ENCODE results near the gene E2F3. TPM values are rescaled to one million over a fixed set of nuclear protein-coding genes. Genes with fewer than 3 reads are reported as not detected.

Gene E2F3
- total and polyA plus RNA-seq, 9 donors = 0.36 to 7.3 (median 2.7) TPM

DNA sequence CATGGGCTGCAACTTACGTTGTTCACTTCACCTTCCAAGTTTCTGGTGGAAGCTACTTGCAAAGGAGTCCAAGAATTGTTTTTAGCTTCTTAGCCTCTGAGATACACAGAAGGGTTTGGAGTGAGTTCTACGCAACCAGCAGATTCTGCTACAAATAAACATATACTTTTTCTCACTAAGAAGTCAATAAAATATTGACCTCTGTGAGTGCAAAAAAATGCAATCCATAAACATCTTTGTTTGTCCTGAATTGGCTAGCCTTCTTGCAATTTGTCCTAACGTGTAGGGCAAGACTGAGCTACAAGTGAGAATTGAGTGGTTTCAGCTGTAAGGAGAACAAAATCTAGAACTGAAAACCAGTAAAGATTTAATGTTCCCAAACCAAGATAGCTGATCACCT lies 26.2 kb upstream of the E2F3 start:
- no peaks in the 10 kb centered on the region for H3K9me3 ChIP-seq
- DNase-seq = no peak
- no peaks in the 10 kb centered on the region for H3K4me1 ChIP-seq (ENCODE audit: insufficient read depth)
- WGBS, 3 donors = 48 to 66% (median 55%) methylated on average over 3 of the region's 3 CpGs
- no peaks in the 10 kb centered on the region for H3K27me3 ChIP-seq
- intact Hi-C loops (cut with DNase I) = no loop called here
- TF ChIP-seq, protein P1, sequence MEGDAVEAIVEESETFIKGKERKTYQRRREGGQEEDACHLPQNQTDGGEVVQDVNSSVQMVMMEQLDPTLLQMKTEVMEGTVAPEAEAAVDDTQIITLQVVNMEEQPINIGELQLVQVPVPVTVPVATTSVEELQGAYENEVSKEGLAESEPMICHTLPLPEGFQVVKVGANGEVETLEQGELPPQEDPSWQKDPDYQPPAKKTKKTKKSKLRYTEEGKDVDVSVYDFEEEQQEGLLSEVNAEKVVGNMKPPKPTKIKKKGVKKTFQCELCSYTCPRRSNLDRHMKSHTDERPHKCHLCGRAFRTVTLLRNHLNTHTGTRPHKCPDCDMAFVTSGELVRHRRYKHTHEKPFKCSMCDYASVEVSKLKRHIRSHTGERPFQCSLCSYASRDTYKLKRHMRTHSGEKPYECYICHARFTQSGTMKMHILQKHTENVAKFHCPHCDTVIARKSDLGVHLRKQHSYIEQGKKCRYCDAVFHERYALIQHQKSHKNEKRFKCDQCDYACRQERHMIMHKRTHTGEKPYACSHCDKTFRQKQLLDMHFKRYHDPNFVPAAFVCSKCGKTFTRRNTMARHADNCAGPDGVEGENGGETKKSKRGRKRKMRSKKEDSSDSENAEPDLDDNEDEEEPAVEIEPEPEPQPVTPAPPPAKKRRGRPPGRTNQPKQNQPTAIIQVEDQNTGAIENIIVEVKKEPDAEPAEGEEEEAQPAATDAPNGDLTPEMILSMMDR (IDR thresholded peaks at IDR 0.05) = no peak
- no peak for TF ChIP-seq POLR2A (IDR thresholded peaks at IDR 0.05)
- TF ChIP-seq EP300 (IDR thresholded peaks at IDR 0.05) = no peak
- H3K36me3 ChIP-seq = no peaks in the 10 kb centered on the region
- no peak overlapping the region for H3K4me3 ChIP-seq
- no peak overlapping the region for H3K27ac ChIP-seq

DNA sequence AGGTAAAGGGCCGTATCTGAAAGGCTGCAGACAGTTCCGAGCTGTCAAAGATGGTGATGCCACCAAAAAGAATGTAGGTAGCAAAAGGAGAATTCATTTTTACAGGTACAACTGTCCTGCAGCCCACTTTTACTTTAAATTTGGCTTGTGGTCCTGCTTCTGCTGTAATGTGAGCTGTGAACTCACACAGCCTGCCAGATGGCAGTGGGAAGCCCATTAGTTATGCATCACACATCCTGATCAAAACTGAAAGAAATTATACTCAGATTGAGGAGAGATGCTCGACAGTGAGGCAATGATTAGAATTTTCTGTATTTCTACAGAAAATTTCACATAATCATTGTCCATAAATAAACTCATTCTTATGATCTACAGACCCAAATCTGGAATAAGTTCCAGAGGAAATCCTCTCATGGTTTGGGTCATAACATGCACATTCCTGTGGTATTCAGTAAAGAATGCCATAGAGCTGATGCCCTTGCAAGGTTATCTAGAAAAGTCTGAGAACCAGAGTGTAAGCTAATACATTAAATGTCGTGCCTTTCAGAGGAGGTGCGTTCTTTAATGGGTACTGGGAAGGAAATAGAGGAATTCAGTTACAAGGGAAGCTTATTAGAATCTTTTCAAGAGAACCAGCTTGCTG lies 23.9 kb upstream of the E2F3 start:
- WGBS, 3 donors = 33 to 38% (median 37%) methylated on average over 5 of the region's 5 CpGs
- no peak for TF ChIP-seq POLR2A (IDR thresholded peaks at IDR 0.05)
- no peak for TF ChIP-seq EP300 (IDR thresholded peaks at IDR 0.05)
- TF ChIP-seq, protein P1 (IDR thresholded peaks at IDR 0.05) = no peak

DNA sequence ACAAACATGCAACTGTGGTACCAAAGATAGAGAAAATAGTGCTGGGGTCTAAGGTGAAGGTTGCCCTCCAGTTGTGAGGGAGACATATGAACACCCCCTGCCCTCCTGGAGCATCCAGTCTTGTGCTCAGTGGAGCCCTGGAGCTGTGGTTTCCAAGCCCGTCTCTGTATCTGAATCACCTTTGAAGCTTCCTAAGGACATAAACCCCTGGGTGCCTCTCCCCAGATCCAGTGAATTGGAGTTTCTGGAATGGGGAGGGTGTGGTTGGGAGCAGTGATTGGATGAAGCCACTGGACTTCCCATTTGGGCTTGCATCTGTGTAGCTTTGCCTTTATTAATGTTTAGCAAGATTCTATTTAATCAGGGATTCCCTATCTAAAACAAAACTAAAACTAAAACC lies 22.4 kb upstream of the E2F3 start:
- no peaks in the 10 kb centered on the region for H3K27me3 ChIP-seq
- no peaks in the 10 kb centered on the region for H3K4me1 ChIP-seq (ENCODE audit: insufficient read depth)
- no peak overlapping the region for H3K27ac ChIP-seq
- H3K36me3 ChIP-seq = no peaks in the 10 kb centered on the region
- no peak for DNase-seq
- TF ChIP-seq EP300 (IDR thresholded peaks at IDR 0.05) (no peak), POLR2A (IDR thresholded peaks at IDR 0.05) (no peak)
- TF ChIP-seq, protein P1 (IDR thresholded peaks at IDR 0.05) = no peak
- no peaks in the 10 kb centered on the region for H3K9me3 ChIP-seq
- intact Hi-C loops (cut with DNase I) = no loop called here
- H3K4me3 ChIP-seq = no peak overlapping the region
- 90 to 95% (median 90%) methylated on average over 1 of the region's 1 CpG for WGBS, 3 donors

More for the DNA sequence above, 23.9 kb upstream of the E2F3 start:
- Histone ChIP-seq H3K4me3 (no peak overlapping the region), H3K9me3 (no peaks in the 10 kb centered on the region), H3K27ac (no peak overlapping the region), H3K4me1 (ENCODE audit: insufficient read depth) (no peaks in the 10 kb centered on the region), H3K36me3 (no peaks in the 10 kb centered on the region), H3K27me3 (no peaks in the 10 kb centered on the region)
- intact Hi-C loops (cut with DNase I) = no loop called here
- DNase-seq = no peak

DNA sequence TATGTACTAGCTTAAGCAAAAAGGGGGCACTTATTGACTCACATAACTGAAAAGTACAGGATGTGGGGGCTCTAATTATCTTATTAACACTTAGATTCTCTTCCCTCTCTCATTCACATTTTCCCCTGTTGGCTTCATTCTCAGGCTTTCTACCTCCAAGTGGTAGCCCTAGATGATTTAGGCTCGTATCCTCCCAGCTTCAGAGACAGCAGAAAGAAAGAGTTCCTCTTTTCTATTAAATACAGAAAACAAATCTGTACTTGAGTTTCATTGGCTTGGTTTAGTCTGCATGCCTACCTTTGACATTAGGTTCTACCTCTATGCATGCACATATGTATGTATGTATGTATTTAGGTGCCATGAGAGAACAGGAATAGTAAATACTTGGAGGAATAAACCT lies 15.5 kb upstream of the E2F3 start:
- H3K4me3 ChIP-seq = no peak overlapping the region
- 72 to 86% (median 78%) methylated on average over 1 of the region's 1 CpG for WGBS, 3 donors
- no peaks in the 10 kb centered on the region for H3K4me1 ChIP-seq (ENCODE audit: insufficient read depth)
- no peaks in the 10 kb centered on the region for H3K36me3 ChIP-seq
- H3K27ac ChIP-seq = no peak overlapping the region
- DNase-seq = no peak
- no peaks in the 10 kb centered on the region for H3K27me3 ChIP-seq
- H3K9me3 ChIP-seq = no peaks in the 10 kb centered on the region
- intact Hi-C loops (cut with DNase I) = no loop called here
- TF ChIP-seq, protein P1 (IDR thresholded peaks at IDR 0.05) = no peak
- TF ChIP-seq POLR2A (IDR thresholded peaks at IDR 0.05) (no peak), EP300 (IDR thresholded peaks at IDR 0.05) (no peak)
